BJ (cell line): ENCODE data around the gene MUC2. TPM values are rescaled to one million over a fixed set of nuclear protein-coding genes. Genes with fewer than 3 reads are reported as not detected.

Experiments
- CTCF ChIA-PET: fragments of 350-600 bp; formaldehyde crosslinking; extraction: SDS; loops from one replicate; lab custom pipeline; 2021; ENCODE audit warnings: antibody characterized with exemption, inconsistent platforms; lab: Yijun Ruan, JAX
- POLR2A ChIA-PET: fragments of 300-600 bp; sonication (Branson Sonifier 250); formaldehyde crosslinking; extraction: SDS; loops from one replicate; lab custom pipeline; 2021; ENCODE audit warnings: antibody characterized with exemption; lab: Charles Lee
- DNase-seq: peaks from one replicate; pipeline ENCODE4 v3.0.0-alpha.2; 2011; ENCODE audit warnings: low read depth
- H3K27me3 ChIP-seq: 2 replicates; pipeline ENCODE4 v1.6.0; 2011; ENCODE audit warnings: low read length; ENCODE audit not compliant: control insufficient read depth, insufficient read depth
- H3K36me3 ChIP-seq: 2 replicates; pipeline ENCODE4 v1.5.1; 2011; ENCODE audit warnings: low read length; ENCODE audit not compliant: control insufficient read depth, insufficient read depth
- H3K4me3 ChIP-seq: 2 replicates; pipeline ENCODE4 v1.5.1; 2011; ENCODE audit warnings: low read depth, mild to moderate bottlenecking, control low read depth, low read length
- polyA plus RNA-seq: library from polyadenylated mRNA; depleted of rRNA; stranded (reverse); fragments of >200 nt; gene quantifications from 2 replicates; pipeline ENCODE4 v1.2.3, GENCODE V29; 2011
- TF ChIP-seq, protein P1 (sequence below): IDR thresholded peaks from 2 replicates; pipeline ENCODE4 v1.5.1; 2011; ENCODE audit warnings: low read depth, mild to moderate bottlenecking, control low read depth, inconsistent platforms, low read length, moderate library complexity; ENCODE audit not compliant: insufficient read depth

Gene MUC2
- polyA plus RNA-seq, 1 experiment = not detected

- POLR2A ChIA-PET = interaction anchor here (0.6 kb wide), 1 partner anchor 320 kb away, joined by 4 read pairs; no protein-coding TSS in a partner anchor
- H3K36me3 ChIP-seq = no peaks in the 10 kb centered on the region
- CTCF ChIA-PET = interaction anchor here (0.6 kb wide), 1 partner anchor 151 kb away, joined by 3 read pairs; no protein-coding TSS in a partner anchor
- no peak overlapping the region for H3K4me3 ChIP-seq
- DNase-seq = no peak
- no peaks in the 10 kb centered on the region for H3K27me3 ChIP-seq
- TF ChIP-seq, protein P1, sequence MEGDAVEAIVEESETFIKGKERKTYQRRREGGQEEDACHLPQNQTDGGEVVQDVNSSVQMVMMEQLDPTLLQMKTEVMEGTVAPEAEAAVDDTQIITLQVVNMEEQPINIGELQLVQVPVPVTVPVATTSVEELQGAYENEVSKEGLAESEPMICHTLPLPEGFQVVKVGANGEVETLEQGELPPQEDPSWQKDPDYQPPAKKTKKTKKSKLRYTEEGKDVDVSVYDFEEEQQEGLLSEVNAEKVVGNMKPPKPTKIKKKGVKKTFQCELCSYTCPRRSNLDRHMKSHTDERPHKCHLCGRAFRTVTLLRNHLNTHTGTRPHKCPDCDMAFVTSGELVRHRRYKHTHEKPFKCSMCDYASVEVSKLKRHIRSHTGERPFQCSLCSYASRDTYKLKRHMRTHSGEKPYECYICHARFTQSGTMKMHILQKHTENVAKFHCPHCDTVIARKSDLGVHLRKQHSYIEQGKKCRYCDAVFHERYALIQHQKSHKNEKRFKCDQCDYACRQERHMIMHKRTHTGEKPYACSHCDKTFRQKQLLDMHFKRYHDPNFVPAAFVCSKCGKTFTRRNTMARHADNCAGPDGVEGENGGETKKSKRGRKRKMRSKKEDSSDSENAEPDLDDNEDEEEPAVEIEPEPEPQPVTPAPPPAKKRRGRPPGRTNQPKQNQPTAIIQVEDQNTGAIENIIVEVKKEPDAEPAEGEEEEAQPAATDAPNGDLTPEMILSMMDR = no peak
These were observed 12.7 kb downstream of the MUC2 start for GRCh38 chr11:1087279-1087960.

DNA sequence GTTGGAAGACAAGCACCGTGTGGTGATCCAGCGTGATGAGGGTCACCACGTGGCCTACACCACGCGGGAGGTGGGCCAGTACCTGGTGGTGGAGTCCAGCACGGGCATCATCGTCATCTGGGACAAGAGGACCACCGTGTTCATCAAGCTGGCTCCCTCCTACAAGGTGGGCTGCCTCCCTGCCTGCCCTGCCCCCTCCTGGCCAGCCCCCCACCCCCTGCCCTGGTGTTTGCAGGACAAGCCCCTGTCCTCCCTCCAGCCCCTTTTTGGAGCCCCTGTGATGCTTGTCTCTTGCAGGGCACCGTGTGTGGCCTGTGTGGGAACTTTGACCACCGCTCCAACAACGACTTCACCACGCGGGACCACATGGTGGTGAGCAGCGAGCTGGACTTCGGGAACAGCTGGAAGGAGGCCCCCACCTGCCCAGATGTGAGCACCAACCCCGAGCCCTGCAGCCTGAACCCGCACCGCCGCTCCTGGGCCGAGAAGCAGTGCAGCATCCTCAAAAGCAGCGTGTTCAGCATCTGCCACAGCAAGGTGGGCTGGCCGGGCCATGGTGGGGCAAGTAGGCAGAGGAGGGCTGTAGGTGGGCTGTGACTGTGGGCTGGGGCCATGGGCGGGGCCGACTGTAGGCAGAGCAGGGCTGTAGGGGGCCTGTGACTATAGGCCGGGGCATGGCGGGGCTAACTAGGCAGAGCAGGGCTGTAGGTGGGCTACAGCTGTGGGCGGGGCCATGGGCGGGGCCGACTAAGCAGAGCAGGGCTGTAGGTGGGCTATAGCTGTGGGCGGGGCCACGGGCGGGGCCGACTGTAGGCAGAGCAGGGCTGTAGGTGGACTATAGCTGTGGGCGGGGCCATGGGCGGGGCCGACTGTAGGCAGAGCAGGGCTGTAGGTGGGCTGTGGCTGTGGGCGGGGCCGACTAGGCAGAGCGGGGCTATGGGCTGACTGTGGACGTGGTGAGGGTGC, 13.6 kb downstream of the MUC2 start:
- TF ChIP-seq, protein P1 = no peak
- ChIA-PET POLR2A (interaction anchor here (0.6 kb wide), 1 partner anchor 321 kb away, joined by 4 read pairs; no protein-coding TSS in a partner anchor), CTCF (interaction anchor here (0.6 kb wide), 1 partner anchor 150 kb away, joined by 3 read pairs; no protein-coding TSS in a partner anchor)
- no peaks in the 10 kb centered on the region for H3K27me3 ChIP-seq
- no peaks in the 10 kb centered on the region for H3K36me3 ChIP-seq
- no peak overlapping the region for H3K4me3 ChIP-seq
- DNase-seq = no peak

GRCh38 chr11:1088927-1089737, 14.5 kb downstream of the MUC2 start:
- H3K36me3 ChIP-seq = no peaks in the 10 kb centered on the region
- CTCF ChIA-PET = no interaction called here
- no peaks in the 10 kb centered on the region for H3K27me3 ChIP-seq
- TF ChIP-seq, protein P1 = no peak
- POLR2A ChIA-PET = no interaction called here
- H3K4me3 ChIP-seq = no peak overlapping the region
- DNase-seq = no peak

- TF ChIP-seq, protein P1 = no peak
- Histone ChIP-seq H3K4me3 (no peak overlapping the region), H3K36me3 (no peaks in the 10 kb centered on the region), H3K27me3 (no peaks in the 10 kb centered on the region)
- ChIA-PET POLR2A (no interaction called here), CTCF (no interaction called here)
- DNase-seq = no peak
These were observed 15.3 kb downstream of the MUC2 start for GRCh38 chr11:1089738-1090599.
